ENCODE results near the gene SGK1.
"Not testable (repeated sequence)": the region's sequence is repeated elsewhere in the genome, so short reads cannot be mapped to it uniquely, and the experiment has no call there.

- TF ChIP-seq CTCF (IDR thresholded peaks at IDR 0.05; ENCODE audit: poor library complexity, severe bottlenecking); RAD21 (conservative IDR thresholded peaks at IDR 0.05); EZH2 (IDR thresholded peaks at IDR 0.05; ENCODE audit: borderline replicate concordance, insufficient read depth, low read length, poor library complexity, severe bottlenecking); EP300 (conservative IDR thresholded peaks at IDR 0.05; ENCODE audit: poor library complexity, severe bottlenecking); POLR2AphosphoS5 (IDR thresholded peaks at IDR 0.05); TAF1 (IDR thresholded peaks at IDR 0.05; ENCODE audit: low read depth); REST (IDR thresholded peaks at IDR 0.05; ENCODE audit: borderline replicate concordance); SMC3 (conservative IDR thresholded peaks at IDR 0.05; ENCODE audit: poor library complexity): not testable (repeated sequence)
Observed at GRCh38 chr6:134304381-134304780, 13.5 kb downstream of the SGK1 start.
